GM23248 (cell line): ENCODE results near the gene PAQR4. TPM values are rescaled to one million over a fixed set of nuclear protein-coding genes. Genes with fewer than 3 reads are reported as not detected.

Source experiments
- DNase-seq: peaks from one replicate; pipeline ENCODE4 v3.0.0-alpha.2; 2015
- H2AFZ ChIP-seq: fragments of 200-600 bp; sonication (generic); 2 replicates; pipeline ENCODE4 v1.6.1; 2016; ENCODE audit warnings: antibody characterized with exemption
- H3F3A ChIP-seq: fragments of 200-600 bp; sonication (generic); 2 replicates; pipeline ENCODE4 v1.6.1; 2016; ENCODE audit warnings: mild to moderate bottlenecking, antibody characterized with exemption, mixed run types; ENCODE audit not compliant: insufficient read depth
- H3K27ac ChIP-seq: fragments of 200-600 bp; sonication (generic); 2 replicates; pipeline ENCODE4 v1.5.1; 2016; ENCODE audit warnings: mild to moderate bottlenecking
- H3K27me3 ChIP-seq: fragments of 200-600 bp; sonication (generic); replicated peaks from 2 replicates; pipeline ENCODE4 v1.6.1; 2016; ENCODE audit warnings: mild to moderate bottlenecking; ENCODE audit not compliant: insufficient read depth
- H3K36me3 ChIP-seq: fragments of 200-600 bp; sonication (generic); 2 replicates; pipeline ENCODE4 v1.6.1; 2016; ENCODE audit warnings: low read depth, mild to moderate bottlenecking
- H3K4me1 ChIP-seq: fragments of 200-600 bp; sonication (generic); 2 replicates; pipeline ENCODE4 v1.6.1; 2016; ENCODE audit warnings: mild to moderate bottlenecking; ENCODE audit not compliant: insufficient read depth
- H3K4me2 ChIP-seq: fragments of 200-600 bp; sonication (generic); one replicate; pipeline ENCODE4 v1.6.1; 2016; ENCODE audit warnings: mild to moderate bottlenecking; ENCODE audit not compliant: unreplicated experiment
- H3K4me3 ChIP-seq: fragments of 200-600 bp; sonication (generic); 2 replicates; pipeline ENCODE4 v1.5.1; 2016; ENCODE audit warnings: mild to moderate bottlenecking
- H3K79me2 ChIP-seq: fragments of 200-600 bp; sonication (generic); 2 replicates; pipeline ENCODE4 v1.6.1; 2016; ENCODE audit warnings: mild to moderate bottlenecking; ENCODE audit not compliant: insufficient read depth
- H3K9ac ChIP-seq: fragments of 200-600 bp; sonication (generic); 2 replicates; pipeline ENCODE4 v1.6.1; 2016; ENCODE audit warnings: mild to moderate bottlenecking
- H3K9me2 ChIP-seq: fragments of 200-600 bp; sonication (generic); 2 replicates; pipeline ENCODE4 v1.6.1; 2016; ENCODE audit warnings: mixed run types, mild to moderate bottlenecking, moderate library complexity; ENCODE audit not compliant: insufficient read depth
- H3K9me3 ChIP-seq: fragments of 200-600 bp; sonication (generic); one replicate; pipeline ENCODE4 v1.6.1; 2017; ENCODE audit warnings: low read depth
- H4K20me1 ChIP-seq: fragments of 200-600 bp; sonication (generic); 2 replicates; pipeline ENCODE4 v1.6.0; 2016; ENCODE audit not compliant: insufficient read depth
- EZH2 ChIP-seq: fragments of 200-600 bp; sonication (generic); IDR thresholded peaks from 2 replicates; pipeline ENCODE4 v1.6.1; 2018; ENCODE audit warnings: antibody characterized with exemption, mild to moderate bottlenecking; ENCODE audit not compliant: insufficient read depth, poor library complexity, severe bottlenecking
- EZH2phosphoT487 ChIP-seq: fragments of 200-600 bp; sonication (generic); IDR thresholded peaks from 2 replicates; pipeline ENCODE4 v1.6.1; 2018; ENCODE audit warnings: antibody characterized with exemption, moderate library complexity, mild to moderate bottlenecking, low read depth; ENCODE audit not compliant: insufficient read depth
- WGBS, 2 experiments: methylation state at CpG; one replicate each; pipeline ENCODE4 v1.1.6; 2015 to 2017; ENCODE audit warnings: low lambda C conversion rate in 2 of 2, low coverage in 1 of 2; ENCODE audit errors: missing lambda C conversion rate in 2 of 2; 5-methylcytosine and 5-hydroxymethylcytosine counted together
- in situ Hi-C: fragments of 300-500 bp; cut with MboI; formaldehyde crosslinking; loops from 2 replicates; pipeline ENCODE4 v1.15.0; 2020
- polyA plus RNA-seq: library from polyadenylated mRNA; unstranded; fragments of >200 nt; fragmentation: Nextera tagmentation; extraction: Ambion mirVana; gene quantifications from 2 replicates; pipeline ENCODE4 v1.2.1, GENCODE V29; 2016
- total RNA-seq: library from RNA; depleted of rRNA; stranded (reverse); fragments of >200 nt; shearing (Covaris generic); gene quantifications from 2 replicates; pipeline ENCODE4 v1.2.3, GENCODE V29; 2014

PAQR4 gene
- total and polyA plus RNA-seq, 2 experiments from 2014 or later = 5.1 to 7.7 TPM

- no peak overlapping the region for H2AFZ ChIP-seq
- H3K9me2 ChIP-seq = no peaks in the 10 kb centered on the region
- in situ Hi-C loops = no loop called here
- H3K4me3 ChIP-seq = no peak overlapping the region
- H3F3A ChIP-seq = no peaks in the 10 kb centered on the region
- WGBS, 2 experiments = 92 to 96% methylated on average over 27 to 28 of the region's 28 CpGs
- no peaks in the 10 kb centered on the region for H3K4me1 ChIP-seq
- H3K9ac ChIP-seq = no peak overlapping the region
- no peaks in the 10 kb centered on the region for H3K27me3 ChIP-seq
- H3K79me2 ChIP-seq = no peaks in the 10 kb centered on the region
- H3K36me3 ChIP-seq = no peaks in the 10 kb centered on the region
- no peak for DNase-seq
- no peak overlapping the region for H3K4me2 ChIP-seq
- H4K20me1 ChIP-seq = no peaks in the 10 kb centered on the region
- no peak for TF ChIP-seq EZH2
- TF ChIP-seq EZH2phosphoT487 = no peak
- H3K27ac ChIP-seq = no peak overlapping the region
- no peaks in the 10 kb centered on the region for H3K9me3 ChIP-seq
These were observed 6.1 kb downstream of the PAQR4 start for GRCh38 chr16:2975161-2975795.

GRCh38 chr16:2976201-2976600 lies 7.1 kb downstream of the PAQR4 start:
- no peak for TF ChIP-seq EZH2
- TF ChIP-seq EZH2phosphoT487 = no peak
- Histone ChIP-seq H3K4me3 (no peak overlapping the region), H3F3A (no peaks in the 10 kb centered on the region), H3K9me2 (no peaks in the 10 kb centered on the region), H4K20me1 (no peaks in the 10 kb centered on the region), H3K4me2 (no peak overlapping the region), H3K79me2 (no peaks in the 10 kb centered on the region), H3K4me1 (no peaks in the 10 kb centered on the region), H3K36me3 (no peaks in the 10 kb centered on the region), H3K9me3 (no peaks in the 10 kb centered on the region), H3K27me3 (no peaks in the 10 kb centered on the region), H3K9ac (no peak overlapping the region), H3K27ac (no peak overlapping the region), H2AFZ (no peak overlapping the region)
- in situ Hi-C loops = no loop called here
- 91 to 92% methylated on average over 7 of the region's 7 CpGs for WGBS, 2 experiments
- DNase-seq = no peak

DNA sequence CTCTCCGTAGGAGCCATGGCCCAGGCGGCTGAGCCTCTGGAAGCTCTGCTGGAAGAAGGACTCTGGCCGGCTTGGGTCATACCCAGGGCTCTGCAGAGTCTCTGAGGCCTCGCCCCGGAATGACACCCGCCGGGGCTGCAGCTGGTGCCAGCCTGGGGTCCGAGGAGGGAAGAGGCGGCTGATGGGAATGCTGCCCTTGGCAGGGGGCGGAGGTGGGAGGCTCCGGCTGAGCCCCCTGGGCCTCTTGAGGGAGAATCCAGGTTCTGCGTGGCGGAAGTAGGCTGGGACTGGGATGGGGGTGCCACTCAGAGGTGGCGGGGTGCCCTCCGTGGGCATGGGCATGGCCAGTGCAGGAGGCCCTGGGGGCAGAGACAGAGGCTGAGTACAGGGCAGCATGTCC lies 7.5 kb downstream of the PAQR4 start:
- no peaks in the 10 kb centered on the region for H3K9me3 ChIP-seq
- no peak for DNase-seq
- no peak for TF ChIP-seq EZH2phosphoT487
- TF ChIP-seq EZH2 = no peak
- H2AFZ ChIP-seq = no peak overlapping the region
- in situ Hi-C loops = no loop called here
- no peaks in the 10 kb centered on the region for H3K27me3 ChIP-seq
- no peaks in the 10 kb centered on the region for H3K4me1 ChIP-seq
- no peaks in the 10 kb centered on the region for H3K36me3 ChIP-seq
- 97 to 99% methylated on average over 6 to 15 of the region's 15 CpGs for WGBS, 2 experiments
- H3K4me3 ChIP-seq = no peak overlapping the region
- H3K4me2 ChIP-seq = no peak overlapping the region
- no peaks in the 10 kb centered on the region for H3K79me2 ChIP-seq
- no peak overlapping the region for H3K9ac ChIP-seq
- no peaks in the 10 kb centered on the region for H3F3A ChIP-seq
- H3K27ac ChIP-seq = no peak overlapping the region
- no peaks in the 10 kb centered on the region for H3K9me2 ChIP-seq
- no peaks in the 10 kb centered on the region for H4K20me1 ChIP-seq

- no peaks in the 10 kb centered on the region for H3K36me3 ChIP-seq
These were observed 8.3 kb downstream of the PAQR4 start for GRCh38 chr16:2977440-2977839.

More at GRCh38 chr16:2977440-2977839, 8.3 kb downstream of the PAQR4 start:
- Histone ChIP-seq H3K9ac (no peak overlapping the region), H3K9me2 (no peaks in the 10 kb centered on the region), H3K9me3 (no peaks in the 10 kb centered on the region), H3K4me3 (no peak overlapping the region), H3K79me2 (no peaks in the 10 kb centered on the region), H3K27me3 (no peaks in the 10 kb centered on the region), H4K20me1 (no peaks in the 10 kb centered on the region), H3F3A (no peaks in the 10 kb centered on the region), H3K27ac (no peak overlapping the region), H3K4me2 (no peak overlapping the region), H2AFZ (no peak overlapping the region), H3K4me1 (no peaks in the 10 kb centered on the region)
- in situ Hi-C loops = no loop called here
- no peak for DNase-seq
- TF ChIP-seq EZH2 (no peak), EZH2phosphoT487 (no peak)
- 76 to 79% methylated on average over 6 of the region's 6 CpGs for WGBS, 2 experiments
